ENCODE measurements around the gene RASGEF1B.

DNA sequence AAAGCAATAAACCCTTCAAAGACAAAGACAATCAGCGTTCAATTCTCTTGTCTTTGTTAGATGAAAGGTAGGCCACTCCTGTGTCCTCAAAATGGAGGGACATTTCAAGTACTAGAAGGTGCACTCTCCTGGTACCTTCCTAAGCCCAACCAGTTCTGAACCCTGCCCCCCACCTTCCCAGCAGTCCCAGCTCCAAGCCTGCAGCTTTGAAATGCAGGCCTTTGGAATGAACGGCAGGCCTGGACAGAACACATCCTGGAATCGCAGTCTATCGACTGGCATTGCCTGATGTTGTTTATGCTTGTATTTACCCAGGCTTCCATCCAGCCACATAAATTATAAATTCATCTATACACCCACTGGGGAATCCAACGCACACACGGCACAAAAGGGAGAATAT, 47.4 kb downstream of the RASGEF1B start:
- TF ChIP-seq, protein P1, sequence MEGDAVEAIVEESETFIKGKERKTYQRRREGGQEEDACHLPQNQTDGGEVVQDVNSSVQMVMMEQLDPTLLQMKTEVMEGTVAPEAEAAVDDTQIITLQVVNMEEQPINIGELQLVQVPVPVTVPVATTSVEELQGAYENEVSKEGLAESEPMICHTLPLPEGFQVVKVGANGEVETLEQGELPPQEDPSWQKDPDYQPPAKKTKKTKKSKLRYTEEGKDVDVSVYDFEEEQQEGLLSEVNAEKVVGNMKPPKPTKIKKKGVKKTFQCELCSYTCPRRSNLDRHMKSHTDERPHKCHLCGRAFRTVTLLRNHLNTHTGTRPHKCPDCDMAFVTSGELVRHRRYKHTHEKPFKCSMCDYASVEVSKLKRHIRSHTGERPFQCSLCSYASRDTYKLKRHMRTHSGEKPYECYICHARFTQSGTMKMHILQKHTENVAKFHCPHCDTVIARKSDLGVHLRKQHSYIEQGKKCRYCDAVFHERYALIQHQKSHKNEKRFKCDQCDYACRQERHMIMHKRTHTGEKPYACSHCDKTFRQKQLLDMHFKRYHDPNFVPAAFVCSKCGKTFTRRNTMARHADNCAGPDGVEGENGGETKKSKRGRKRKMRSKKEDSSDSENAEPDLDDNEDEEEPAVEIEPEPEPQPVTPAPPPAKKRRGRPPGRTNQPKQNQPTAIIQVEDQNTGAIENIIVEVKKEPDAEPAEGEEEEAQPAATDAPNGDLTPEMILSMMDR (IDR thresholded peaks at IDR 0.05), result no peak
- no peak for TF ChIP-seq POLR2AphosphoS5 (IDR thresholded peaks at IDR 0.05)
- TF ChIP-seq EP300 (IDR thresholded peaks at IDR 0.05; ENCODE audit: low read depth), result no peak

All from transverse colon (tissue), 4 donors.